ENCODE data around the gene RIPOR2. TPM values are rescaled to one million over a fixed set of nuclear protein-coding genes. Genes with fewer than 3 reads are reported as not detected.
"Not testable (repeated sequence)": the region's sequence is repeated elsewhere in the genome, so short reads cannot be mapped to it uniquely, and the experiment has no call there.

The RIPOR2 gene
- total and polyA plus RNA-seq, 11 donors: 0.76 to 14.2 (median 4.2) TPM

GRCh38 chr6:24927985-24928745, 7.6 kb downstream of the RIPOR2 start:
- Histone ChIP-seq H3K9me3 (no peaks in the 10 kb centered on the region), H3K4me1 (peaks cover 5 to 81% (median 25%) of the 10 kb centered on the region in 12 donors), H3K27me3 (no peaks in the 10 kb centered on the region), H3K4me3 (peak overlapping the region in 1 of 12 donors; percentile 32), H3K27ac (peak overlapping the region in 1 of 12 donors; percentile 83), H3K36me3 (no peaks in the 10 kb centered on the region)
- ATAC-seq (no peak), DNase-seq (no peak)
- WGBS, 4 donors: 67 to 79% (median 70%) methylated on average over 6 of the region's 6 CpGs
- TF ChIP-seq, protein P1, sequence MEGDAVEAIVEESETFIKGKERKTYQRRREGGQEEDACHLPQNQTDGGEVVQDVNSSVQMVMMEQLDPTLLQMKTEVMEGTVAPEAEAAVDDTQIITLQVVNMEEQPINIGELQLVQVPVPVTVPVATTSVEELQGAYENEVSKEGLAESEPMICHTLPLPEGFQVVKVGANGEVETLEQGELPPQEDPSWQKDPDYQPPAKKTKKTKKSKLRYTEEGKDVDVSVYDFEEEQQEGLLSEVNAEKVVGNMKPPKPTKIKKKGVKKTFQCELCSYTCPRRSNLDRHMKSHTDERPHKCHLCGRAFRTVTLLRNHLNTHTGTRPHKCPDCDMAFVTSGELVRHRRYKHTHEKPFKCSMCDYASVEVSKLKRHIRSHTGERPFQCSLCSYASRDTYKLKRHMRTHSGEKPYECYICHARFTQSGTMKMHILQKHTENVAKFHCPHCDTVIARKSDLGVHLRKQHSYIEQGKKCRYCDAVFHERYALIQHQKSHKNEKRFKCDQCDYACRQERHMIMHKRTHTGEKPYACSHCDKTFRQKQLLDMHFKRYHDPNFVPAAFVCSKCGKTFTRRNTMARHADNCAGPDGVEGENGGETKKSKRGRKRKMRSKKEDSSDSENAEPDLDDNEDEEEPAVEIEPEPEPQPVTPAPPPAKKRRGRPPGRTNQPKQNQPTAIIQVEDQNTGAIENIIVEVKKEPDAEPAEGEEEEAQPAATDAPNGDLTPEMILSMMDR (IDR thresholded peaks at IDR 0.05): no peak
- TF ChIP-seq POLR2A (IDR thresholded peaks at IDR 0.05): no peak
- intact Hi-C loops (cut with DNase I): no loop called here

GRCh38 chr6:24927277-24927955, 8.3 kb downstream of the RIPOR2 start:
- H3K27me3 ChIP-seq: no peaks in the 10 kb centered on the region
- no peak overlapping the region for H3K4me3 ChIP-seq
- H3K9me3 ChIP-seq: no peaks in the 10 kb centered on the region
- peaks cover 5 to 81% (median 25%) of the 10 kb centered on the region in 12 donors for H3K4me1 ChIP-seq
- WGBS, 4 donors: 98 to 99% (median 99%) methylated on average over 3 of the region's 3 CpGs
- no peak for DNase-seq
- H3K27ac ChIP-seq: peak overlapping the region in 1 of 12 donors; percentile 83
- no peaks in the 10 kb centered on the region for H3K36me3 ChIP-seq
- no peak for ATAC-seq
- intact Hi-C loops (cut with DNase I): no loop called here
- TF ChIP-seq, protein P1 (IDR thresholded peaks at IDR 0.05): no peak
- TF ChIP-seq POLR2A (IDR thresholded peaks at IDR 0.05): no peak

DNA sequence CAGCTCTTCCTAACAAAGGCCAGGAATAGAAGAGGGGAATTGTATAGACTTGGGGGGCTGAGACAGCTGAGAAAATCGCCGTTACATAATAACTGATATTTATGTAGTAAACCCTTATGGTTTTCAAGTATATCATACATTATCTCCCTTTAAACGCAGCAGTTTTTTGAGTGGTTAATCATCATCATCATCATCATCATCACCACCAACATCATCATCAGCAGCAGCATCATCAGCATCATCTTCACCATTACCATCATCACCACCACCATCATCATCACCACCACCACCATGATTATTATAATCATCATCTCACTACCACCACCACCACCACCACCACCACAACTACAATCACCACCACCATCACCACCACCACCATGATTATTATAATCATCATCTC, 9.1 kb downstream of the RIPOR2 start:
- H3K9me3 ChIP-seq; ATAC-seq; intact Hi-C loops (cut with DNase I); DNase-seq; H3K27me3 ChIP-seq; H3K36me3 ChIP-seq; H3K4me3 ChIP-seq: not testable (repeated sequence)
- WGBS, 4 donors: 95 to 97% (median 97%) methylated on average over 3 of the region's 3 CpGs
- Histone ChIP-seq H3K4me1 (peaks cover 5 to 81% (median 21%) of the 10 kb centered on the region in 12 donors), H3K27ac (peak overlapping the region in 1 of 12 donors; percentile 65)

GRCh38 chr6:24926192-24926591, 9.6 kb downstream of the RIPOR2 start:
- H3K27ac ChIP-seq: peak overlapping the region in 1 of 12 donors; percentile 65
- H3K36me3 ChIP-seq: no peaks in the 10 kb centered on the region
- WGBS, 4 donors: 65 to 81% (median 68%) methylated on average over 3 of the region's 3 CpGs
- peaks cover 4 to 80% (median 16%) of the 10 kb centered on the region in 12 donors for H3K4me1 ChIP-seq
- H3K4me3 ChIP-seq: no peak overlapping the region
- TF ChIP-seq POLR2A (IDR thresholded peaks at IDR 0.05): no peak
- TF ChIP-seq, protein P1 (IDR thresholded peaks at IDR 0.05): no peak
- intact Hi-C loops (cut with DNase I): no loop called here
- ATAC-seq: no peak
- DNase-seq: no peak
- H3K27me3 ChIP-seq: no peaks in the 10 kb centered on the region
- no peaks in the 10 kb centered on the region for H3K9me3 ChIP-seq
